IMR-90 (cell line): ENCODE data around the gene AQP6. TPM values are rescaled to one million over a fixed set of nuclear protein-coding genes. Genes with fewer than 3 reads are reported as not detected.

Experiments
- ATAC-seq: fragments of 200-7000 bp; cut with Tn5 transposase; 2 replicates; pipeline ENCODE4 v1.9.1; 2020; ENCODE audit warnings: low read depth, mild to moderate bottlenecking, moderate library complexity
- BruUV-seq: library from RNA; stranded (reverse); fragments of 400-500 nt; replicated peaks from 2 replicates; lab custom pipeline; 2021; lab: Mats Ljungman, UMichigan
- CTCF ChIA-PET: fragments of 300-600 bp; formaldehyde crosslinking; extraction: SDS; loops from one replicate; lab custom pipeline; 2021; ENCODE audit warnings: antibody characterized with exemption; lab: Yijun Ruan, JAX
- POLR2A ChIA-PET: fragments of 300-600 bp; sonication (Branson Sonifier 250); formaldehyde crosslinking; loops from one replicate; lab custom pipeline; 2022; ENCODE audit warnings: antibody characterized with exemption; ENCODE audit not compliant: unreplicated experiment; lab: Charles Lee
- DNase-seq: peaks from one replicate; pipeline ENCODE4 v3.0.0; 2013
- H2AFZ ChIP-seq: replicated peaks from 2 replicates; pipeline ENCODE3; 2013; ENCODE audit warnings: low read length, mild to moderate bottlenecking; ENCODE audit not compliant: poor library complexity
- H2AK5ac ChIP-seq: 2 replicates; pipeline ENCODE4 v1.6.1; 2013; ENCODE audit warnings: low read depth, low read length, inconsistent platforms
- H2AK9ac ChIP-seq: replicated peaks from 2 replicates; pipeline ENCODE3; 2013; ENCODE audit warnings: mild to moderate bottlenecking, low read depth, low read length, moderate library complexity; ENCODE audit not compliant: poor library complexity
- H2BK120ac ChIP-seq: 2 replicates; pipeline ENCODE4 v1.6.1; 2013; ENCODE audit warnings: low read depth, low read length, inconsistent platforms
- H2BK15ac ChIP-seq: 3 replicates; pipeline ENCODE4 v1.6.1; 2013; ENCODE audit warnings: low read depth, low read length, inconsistent platforms
- H2BK20ac ChIP-seq: 2 replicates; pipeline ENCODE4 v1.6.1; 2013; ENCODE audit warnings: low read depth, mild to moderate bottlenecking, inconsistent platforms, low read length, moderate library complexity
- H2BK5ac ChIP-seq: 2 replicates; pipeline ENCODE4 v1.6.1; 2013; ENCODE audit warnings: mild to moderate bottlenecking, low read depth, low read length, inconsistent platforms; ENCODE audit not compliant: poor library complexity, severe bottlenecking
- H3K14ac ChIP-seq: replicated peaks from 2 replicates; pipeline ENCODE4 v1.6.1; 2013; ENCODE audit warnings: low read depth, low read length, inconsistent platforms
- H3K18ac ChIP-seq: 2 replicates; pipeline ENCODE4 v1.6.1; 2013; ENCODE audit warnings: low read depth, low read length, control low read depth
- H3K23ac ChIP-seq: 2 replicates; pipeline ENCODE4 v1.6.1; 2013; ENCODE audit warnings: low read depth, low read length, inconsistent platforms
- H3K27ac ChIP-seq: 2 replicates; pipeline ENCODE4 v1.5.1; 2013; ENCODE audit warnings: mild to moderate bottlenecking, control low read depth, low read length; ENCODE audit not compliant: insufficient read depth
- H3K27me3 ChIP-seq: 2 replicates; pipeline ENCODE4 v1.6.1; 2013; ENCODE audit warnings: low read length; ENCODE audit not compliant: control insufficient read depth, insufficient read depth
- H3K36me3 ChIP-seq: 2 replicates; pipeline ENCODE4 v1.6.1; 2013; ENCODE audit warnings: low read length, mixed read lengths; ENCODE audit not compliant: control insufficient read depth, insufficient read depth
- H3K4ac ChIP-seq: 2 replicates; pipeline ENCODE4 v1.6.1; 2013; ENCODE audit warnings: low read depth, low read length, inconsistent platforms
- H3K4me1 ChIP-seq: 2 replicates; pipeline ENCODE4 v1.6.1; 2013; ENCODE audit warnings: low read length, mixed read lengths; ENCODE audit not compliant: control insufficient read depth, insufficient read depth
- H3K4me2 ChIP-seq: 2 replicates; pipeline ENCODE4 v1.6.1; 2013; ENCODE audit warnings: low read depth, mild to moderate bottlenecking, control low read depth, low read length, moderate library complexity
- H3K4me3 ChIP-seq: 2 replicates; pipeline ENCODE4 v1.5.1; 2013; ENCODE audit warnings: low read depth, mild to moderate bottlenecking, control low read depth, low read length, moderate library complexity; ENCODE audit not compliant: insufficient read depth
- H3K56ac ChIP-seq: 2 replicates; pipeline ENCODE4 v1.6.1; 2013; ENCODE audit warnings: low read length, inconsistent platforms; ENCODE audit not compliant: insufficient read depth; ENCODE audit errors: extremely low read depth
- H3K79me1 ChIP-seq, 2 experiments: 2 replicates each; pipeline ENCODE4 v1.6.1; 2013; ENCODE audit warnings: low read length in 2 of 2, inconsistent platforms in 1 of 2, low read depth in 1 of 2
- H3K9ac ChIP-seq: 2 replicates; pipeline ENCODE4 v1.6.1; 2013; ENCODE audit warnings: low read depth, low read length, control low read depth
- H3K9me1 ChIP-seq: 2 replicates; pipeline ENCODE4 v1.6.1; 2013; ENCODE audit warnings: low read length, inconsistent platforms; ENCODE audit not compliant: insufficient read depth
- H3K9me3 ChIP-seq: 2 replicates; pipeline ENCODE4 v1.6.1; 2013; ENCODE audit warnings: low read length; ENCODE audit not compliant: control insufficient read depth, insufficient read depth
- H4K20me1 ChIP-seq: 2 replicates; pipeline ENCODE4 v1.6.1; 2013; ENCODE audit warnings: low read length, inconsistent platforms; ENCODE audit not compliant: insufficient read depth
- H4K5ac ChIP-seq: 2 replicates; pipeline ENCODE4 v1.6.1; 2013; ENCODE audit warnings: mild to moderate bottlenecking, low read depth, low read length, control low read depth
- H4K8ac ChIP-seq, 2 experiments: 2 replicates each; pipeline ENCODE4 v1.6.1; 2013; ENCODE audit warnings: low read depth in 2 of 2, low read length in 2 of 2, control low read depth in 1 of 2, inconsistent platforms in 1 of 2
- H4K91ac ChIP-seq: 2 replicates; pipeline ENCODE4 v1.6.1; 2013; ENCODE audit warnings: low read depth, low read length, inconsistent platforms; ENCODE audit not compliant: insufficient read depth
- BHLHE40 ChIP-seq: fragments of 150-350 bp; IDR thresholded peaks from 2 replicates; pipeline ENCODE4 v1.6.1; 2016; ENCODE audit warnings: mild to moderate bottlenecking, low read depth, low read length
- CEBPB ChIP-seq: IDR thresholded peaks from 2 replicates; pipeline ENCODE4 v1.6.1; 2012; ENCODE audit warnings: low read depth, low read length, improper control_type of control experiment
- FOS ChIP-seq: fragments of 150-350 bp; IDR thresholded peaks from 2 replicates; pipeline ENCODE4 v1.6.1; 2016; ENCODE audit warnings: low read depth, low read length
- MAFK ChIP-seq: IDR thresholded peaks from 2 replicates; pipeline ENCODE4 v1.6.1; 2012; ENCODE audit warnings: low read depth, low read length, improper control_type of control experiment
- MAZ ChIP-seq: IDR thresholded peaks from 2 replicates; pipeline ENCODE4 v1.6.1; 2012; ENCODE audit warnings: low read depth, mild to moderate bottlenecking, low read length, improper control_type of control experiment, moderate library complexity, borderline replicate concordance
- MXI1 ChIP-seq: IDR thresholded peaks from 2 replicates; pipeline ENCODE4 v1.6.1; 2012; ENCODE audit warnings: low read depth, mild to moderate bottlenecking, low read length, moderate library complexity, borderline replicate concordance
- NFE2L2 ChIP-seq: fragments of 150-350 bp; IDR thresholded peaks from 2 replicates; pipeline ENCODE4 v1.6.1; 2016; ENCODE audit warnings: low read depth, mild to moderate bottlenecking, low read length
- POLR2A ChIP-seq: IDR thresholded peaks from 2 replicates; pipeline ENCODE4 v1.6.1; 2012; ENCODE audit warnings: mild to moderate bottlenecking, low read depth, low read length
- RAD21 ChIP-seq: IDR thresholded peaks from 2 replicates; pipeline ENCODE4 v1.6.1; 2012; ENCODE audit warnings: low read length, improper control_type of control experiment
- RCOR1 ChIP-seq: IDR thresholded peaks from 2 replicates; pipeline ENCODE4 v1.6.1; 2012; ENCODE audit warnings: mild to moderate bottlenecking, low read length, improper control_type of control experiment; ENCODE audit not compliant: insufficient replicate concordance
- RFX5 ChIP-seq: IDR thresholded peaks from 2 replicates; pipeline ENCODE4 v1.8.0; 2012; ENCODE audit warnings: low read depth, mild to moderate bottlenecking, low read length, moderate library complexity
- SMC3 ChIP-seq: fragments of 150-350 bp; IDR thresholded peaks from 2 replicates; pipeline ENCODE4 v1.6.1; 2016; ENCODE audit warnings: low read depth, mild to moderate bottlenecking, antibody characterized with exemption, low read length, moderate library complexity
- WGBS, 2 experiments: methylation state at CpG; one replicate each; pipeline versions ENCODE4 v1.1.5 to v1.1.7; 2013; ENCODE audit warnings: missing lambda C conversion rate in 2 of 2; ENCODE audit not compliant: insufficient read length in 1 of 2; ENCODE audit errors: extremely low coverage in 2 of 2; 5-methylcytosine and 5-hydroxymethylcytosine counted together
- dilution Hi-C: fragments of 300-500 bp; cut with HindIII; formaldehyde crosslinking; loops from one replicate; pipeline ENCODE4 v1.14.3; 2018; ENCODE audit warnings: low sequenced_read_pairs; ENCODE audit not compliant: unreplicated experiment
- in situ Hi-C: fragments of 300-500 bp; cut with MboI; formaldehyde crosslinking; loops from 3 replicates; pipeline ENCODE4 v1.14.3; 2019; ENCODE audit warnings: low sequenced_read_pairs, inconsistent platforms, mixed read lengths
- intact Hi-C: fragments of 100-400 bp; cut with micrococcal nuclease; formaldehyde crosslinking; loops from 2 replicates; pipeline ENCODE4 v1.10.0; 2022
- polyA plus RNA-seq, 3 experiments: library from polyadenylated mRNA; depleted of rRNA; stranded (reverse); fragments of >200 nt; gene quantifications; 2 replicates each; pipeline ENCODE4 v1.2.3, GENCODE V29; 2012; ENCODE audit warnings: low replicate concordance in 1 of 3
- total RNA-seq: library from RNA; depleted of rRNA; stranded (reverse); fragments of >200 nt; gene quantifications from 2 replicates; pipeline ENCODE4 v1.2.3, GENCODE V29; 2012
- TF ChIP-seq, protein P1 (sequence below): conservative IDR thresholded peaks from 2 replicates; pipeline ENCODE4 v1.5.1; 2012; ENCODE audit warnings: mild to moderate bottlenecking, low read depth, low read length, improper control_type of control experiment
- TF ChIP-seq, protein P2 (sequence below): fragments of 150-350 bp; IDR thresholded peaks from 2 replicates; pipeline ENCODE4 v1.6.1; 2017; ENCODE audit warnings: mild to moderate bottlenecking, antibody characterized with exemption, low read length, low read depth
- TF ChIP-seq, protein P3 (sequence below): fragments of 150-350 bp; IDR thresholded peaks from 2 replicates; pipeline ENCODE4 v1.6.1; 2016; ENCODE audit warnings: low read depth, mild to moderate bottlenecking, low read length, moderate library complexity, borderline replicate concordance

AQP6 gene
- total and polyA plus RNA-seq, 2 of the 4 experiments (the other 2 are of a cell fraction), result not detected

DNA sequence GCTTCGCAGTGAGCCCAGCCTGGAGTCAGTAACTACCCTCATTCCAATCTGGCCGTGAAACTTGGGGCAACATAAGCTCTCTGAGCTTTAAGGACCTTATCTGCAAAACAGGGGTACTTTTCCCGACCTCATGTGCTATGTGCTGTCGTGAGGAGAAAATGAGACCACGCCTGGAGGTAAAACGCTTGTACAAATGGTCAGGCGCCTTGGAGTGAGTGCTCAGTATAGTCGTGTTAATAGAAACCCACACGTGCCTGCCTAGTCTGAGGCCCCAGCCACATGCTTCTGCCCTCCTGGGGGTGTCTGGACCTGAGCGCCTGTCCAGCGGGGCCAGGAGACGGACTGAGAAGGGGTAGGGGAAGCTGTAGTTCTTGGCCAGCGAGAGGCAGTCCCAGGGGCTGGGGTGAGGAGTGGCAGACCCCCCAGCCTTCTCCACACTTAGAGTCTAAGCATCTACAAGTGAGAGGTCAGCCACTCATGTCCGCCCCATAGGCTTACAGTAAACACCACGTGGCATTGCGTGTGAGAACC, 6.2 kb upstream of the AQP6 start:
- Histone ChIP-seq H3K4me1 (no peaks in the 10 kb centered on the region), H3K18ac (no peak overlapping the region), H2BK15ac (no peak overlapping the region), H3K9me3 (no peaks in the 10 kb centered on the region), H3K4me3 (no peak overlapping the region), H4K91ac (no peak overlapping the region), H3K23ac (no peak overlapping the region), H4K20me1 (no peaks in the 10 kb centered on the region), H3K14ac (no peak overlapping the region), H4K5ac (no peak overlapping the region), H3K27ac (no peak overlapping the region), H2AK5ac (no peak overlapping the region), H2BK20ac (no peak overlapping the region), H3K79me1 (no peaks in the 10 kb centered on the region), H3K4ac (no peak overlapping the region), H2AK9ac (peak overlapping the region; percentile 74), H2BK120ac (no peak overlapping the region), H3K9me1 (no peaks in the 10 kb centered on the region), H2BK5ac (no peak overlapping the region), H3K36me3 (no peaks in the 10 kb centered on the region), H2AFZ (peak overlapping the region; percentile 95), H3K27me3 (peaks cover 86% of the 10 kb centered on the region), H3K9ac (no peak overlapping the region), H4K8ac (no peak overlapping the region), H3K56ac (no peak overlapping the region), H3K4me2 (no peak overlapping the region)
- ATAC-seq (no peak), DNase-seq (no peak)
- dilution Hi-C loops (no loop called here), intact Hi-C loops (loop anchor here (1.0 to 10.0 kb wide), 6 partner anchors 90 to 208 kb away; no protein-coding TSS in a partner anchor), in situ Hi-C loops (loop anchor here (10.0 kb wide), 1 partner anchor 192 kb away; no protein-coding TSS in a partner anchor)
- ChIA-PET POLR2A (no interaction called here), CTCF (interaction anchor here (0.5 to 4.0 kb wide), 17 partner anchors 7 to 145 kb away, joined by 3 to 33 read pairs (median 7); partner anchors contain the start of gene COX14)
- WGBS, 2 experiments, result 15% methylated on average over 8 of the region's 16 CpGs; no CpG with 5 or more reads in 1 of the 2 experiments
- TF ChIP-seq MAFK, result no peak
- TF ChIP-seq, protein P1, sequence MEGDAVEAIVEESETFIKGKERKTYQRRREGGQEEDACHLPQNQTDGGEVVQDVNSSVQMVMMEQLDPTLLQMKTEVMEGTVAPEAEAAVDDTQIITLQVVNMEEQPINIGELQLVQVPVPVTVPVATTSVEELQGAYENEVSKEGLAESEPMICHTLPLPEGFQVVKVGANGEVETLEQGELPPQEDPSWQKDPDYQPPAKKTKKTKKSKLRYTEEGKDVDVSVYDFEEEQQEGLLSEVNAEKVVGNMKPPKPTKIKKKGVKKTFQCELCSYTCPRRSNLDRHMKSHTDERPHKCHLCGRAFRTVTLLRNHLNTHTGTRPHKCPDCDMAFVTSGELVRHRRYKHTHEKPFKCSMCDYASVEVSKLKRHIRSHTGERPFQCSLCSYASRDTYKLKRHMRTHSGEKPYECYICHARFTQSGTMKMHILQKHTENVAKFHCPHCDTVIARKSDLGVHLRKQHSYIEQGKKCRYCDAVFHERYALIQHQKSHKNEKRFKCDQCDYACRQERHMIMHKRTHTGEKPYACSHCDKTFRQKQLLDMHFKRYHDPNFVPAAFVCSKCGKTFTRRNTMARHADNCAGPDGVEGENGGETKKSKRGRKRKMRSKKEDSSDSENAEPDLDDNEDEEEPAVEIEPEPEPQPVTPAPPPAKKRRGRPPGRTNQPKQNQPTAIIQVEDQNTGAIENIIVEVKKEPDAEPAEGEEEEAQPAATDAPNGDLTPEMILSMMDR, result no peak
- TF ChIP-seq CEBPB, result no peak
- TF ChIP-seq FOS, result no peak
- no peak for TF ChIP-seq RFX5
- no peak for TF ChIP-seq NFE2L2
- TF ChIP-seq MAZ, result no peak
- TF ChIP-seq, protein P2, sequence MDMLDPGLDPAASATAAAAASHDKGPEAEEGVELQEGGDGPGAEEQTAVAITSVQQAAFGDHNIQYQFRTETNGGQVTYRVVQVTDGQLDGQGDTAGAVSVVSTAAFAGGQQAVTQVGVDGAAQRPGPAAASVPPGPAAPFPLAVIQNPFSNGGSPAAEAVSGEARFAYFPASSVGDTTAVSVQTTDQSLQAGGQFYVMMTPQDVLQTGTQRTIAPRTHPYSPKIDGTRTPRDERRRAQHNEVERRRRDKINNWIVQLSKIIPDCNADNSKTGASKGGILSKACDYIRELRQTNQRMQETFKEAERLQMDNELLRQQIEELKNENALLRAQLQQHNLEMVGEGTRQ, result no peak
- no peak for TF ChIP-seq SMC3
- no peak for TF ChIP-seq BHLHE40
- no peak for TF ChIP-seq MXI1
- no peak for TF ChIP-seq POLR2A
- TF ChIP-seq RCOR1, result no peak
- TF ChIP-seq, protein P3, sequence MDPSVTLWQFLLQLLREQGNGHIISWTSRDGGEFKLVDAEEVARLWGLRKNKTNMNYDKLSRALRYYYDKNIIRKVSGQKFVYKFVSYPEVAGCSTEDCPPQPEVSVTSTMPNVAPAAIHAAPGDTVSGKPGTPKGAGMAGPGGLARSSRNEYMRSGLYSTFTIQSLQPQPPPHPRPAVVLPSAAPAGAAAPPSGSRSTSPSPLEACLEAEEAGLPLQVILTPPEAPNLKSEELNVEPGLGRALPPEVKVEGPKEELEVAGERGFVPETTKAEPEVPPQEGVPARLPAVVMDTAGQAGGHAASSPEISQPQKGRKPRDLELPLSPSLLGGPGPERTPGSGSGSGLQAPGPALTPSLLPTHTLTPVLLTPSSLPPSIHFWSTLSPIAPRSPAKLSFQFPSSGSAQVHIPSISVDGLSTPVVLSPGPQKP, result no peak
- no peak for TF ChIP-seq RAD21
- BruUV-seq, result no TSS peak
